Endothelial cell of umbilical vein (primary cell): ENCODE measurements around the gene TARBP1.

Experiments
- EZH2 ChIP-seq: IDR thresholded peaks from 2 replicates; pipeline ENCODE4 v1.6.1; 2012; ENCODE audit warnings: borderline replicate concordance, low read depth, mild to moderate bottlenecking, moderate library complexity, low read length, inconsistent platforms; ENCODE audit not compliant: severe bottlenecking
- FOS ChIP-seq: IDR thresholded peaks from 2 replicates; pipeline ENCODE4 v1.6.1; 2011; ENCODE audit warnings: mild to moderate bottlenecking, low read length, moderate library complexity, borderline replicate concordance; ENCODE audit not compliant: insufficient read depth
- GATA2 ChIP-seq: IDR thresholded peaks from 2 replicates; pipeline ENCODE4 v1.7.0; 2011; ENCODE audit warnings: low read depth, mild to moderate bottlenecking, moderate library complexity, mixed read lengths, low read length; ENCODE audit not compliant: insufficient read length, insufficient read depth
- JUN ChIP-seq: IDR thresholded peaks from 2 replicates; pipeline ENCODE4 v1.6.1; 2011; ENCODE audit warnings: borderline replicate concordance, low read depth; ENCODE audit not compliant: insufficient read length, insufficient read depth
- MYC ChIP-seq: IDR thresholded peaks from one replicate; pipeline ENCODE4 v1.6.1; 2011; ENCODE audit warnings: mild to moderate bottlenecking, low read depth, low read length
- POLR2A ChIP-seq: IDR thresholded peaks from 2 replicates; pipeline ENCODE4 v1.6.1; 2012; ENCODE audit warnings: low read depth, mild to moderate bottlenecking, control low read depth, low read length
- POLR2AphosphoS5 ChIP-seq: IDR thresholded peaks from 2 replicates; pipeline ENCODE4 v1.6.1; 2012; ENCODE audit warnings: low read depth, mild to moderate bottlenecking, control low read depth, low read length, moderate library complexity; ENCODE audit not compliant: insufficient read depth
- TF ChIP-seq, protein P1 (sequence below), 2 donors: IDR thresholded peaks; 1 replicate in 1 of 2; 2 replicates in 1 of 2; pipeline ENCODE4 v1.5.1; 2011; ENCODE audit warnings: low read length in 2 of 2, mild to moderate bottlenecking in 2 of 2, moderate library complexity in 2 of 2, control low read depth in 1 of 2, inconsistent platforms in 1 of 2, low read depth in 1 of 2; ENCODE audit not compliant: insufficient read depth in 1 of 2; ENCODE audit errors: extremely low read depth in 1 of 2
- TF ChIP-seq, protein P2 (sequence below): IDR thresholded peaks from 2 replicates; pipeline ENCODE4 v1.6.1; 2011; ENCODE audit not compliant: insufficient read depth, insufficient read length

DNA sequence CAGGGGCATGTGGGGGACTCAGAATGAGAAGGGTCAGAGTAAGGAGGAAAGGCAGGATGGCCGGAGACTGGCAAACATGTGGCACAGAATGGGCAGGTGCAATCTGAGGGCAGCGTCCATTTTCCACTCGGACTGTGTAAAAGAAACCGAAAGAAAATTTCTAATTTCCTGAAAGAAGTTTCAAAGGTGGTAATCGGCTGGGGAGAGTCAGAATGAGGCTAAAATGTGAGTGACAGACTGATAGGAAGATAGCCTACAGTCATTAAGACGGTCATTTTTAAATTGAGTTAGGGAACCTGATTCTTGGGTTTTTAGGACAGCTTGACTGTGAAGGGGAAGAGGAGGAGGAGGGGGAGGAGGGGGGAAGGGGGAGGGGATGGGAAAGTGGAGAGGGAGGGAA lies 82.1 kb downstream of the TARBP1 start:
- TF ChIP-seq EZH2 (no peak), FOS (no peak), POLR2AphosphoS5 (no peak), POLR2A (no peak), JUN (no peak), MYC (no peak), GATA2 (no peak)
- TF ChIP-seq, protein P1, sequence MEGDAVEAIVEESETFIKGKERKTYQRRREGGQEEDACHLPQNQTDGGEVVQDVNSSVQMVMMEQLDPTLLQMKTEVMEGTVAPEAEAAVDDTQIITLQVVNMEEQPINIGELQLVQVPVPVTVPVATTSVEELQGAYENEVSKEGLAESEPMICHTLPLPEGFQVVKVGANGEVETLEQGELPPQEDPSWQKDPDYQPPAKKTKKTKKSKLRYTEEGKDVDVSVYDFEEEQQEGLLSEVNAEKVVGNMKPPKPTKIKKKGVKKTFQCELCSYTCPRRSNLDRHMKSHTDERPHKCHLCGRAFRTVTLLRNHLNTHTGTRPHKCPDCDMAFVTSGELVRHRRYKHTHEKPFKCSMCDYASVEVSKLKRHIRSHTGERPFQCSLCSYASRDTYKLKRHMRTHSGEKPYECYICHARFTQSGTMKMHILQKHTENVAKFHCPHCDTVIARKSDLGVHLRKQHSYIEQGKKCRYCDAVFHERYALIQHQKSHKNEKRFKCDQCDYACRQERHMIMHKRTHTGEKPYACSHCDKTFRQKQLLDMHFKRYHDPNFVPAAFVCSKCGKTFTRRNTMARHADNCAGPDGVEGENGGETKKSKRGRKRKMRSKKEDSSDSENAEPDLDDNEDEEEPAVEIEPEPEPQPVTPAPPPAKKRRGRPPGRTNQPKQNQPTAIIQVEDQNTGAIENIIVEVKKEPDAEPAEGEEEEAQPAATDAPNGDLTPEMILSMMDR (IDR thresholded peaks at IDR 0.05; ENCODE audit: extremely low read depth in 1 of 2, insufficient read depth in 1 of 2, low read depth in 1 of 2, low read length in 2 of 2): no peak
- TF ChIP-seq, protein P2, sequence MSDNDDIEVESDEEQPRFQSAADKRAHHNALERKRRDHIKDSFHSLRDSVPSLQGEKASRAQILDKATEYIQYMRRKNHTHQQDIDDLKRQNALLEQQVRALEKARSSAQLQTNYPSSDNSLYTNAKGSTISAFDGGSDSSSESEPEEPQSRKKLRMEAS: no peak
